Neural cell (in vitro differentiated cells): ENCODE measurements around the gene DNAAF3. TPM values are rescaled to one million over a fixed set of nuclear protein-coding genes. Genes with fewer than 3 reads are reported as not detected.

Source experiments
- H2AFZ ChIP-seq: fragments of 200-600, 300-800 bp; sonication (generic), shearing (Covaris generic); 2 replicates; pipeline ENCODE4 v1.6.0; 2014; ENCODE audit warnings: low read depth, mild to moderate bottlenecking, antibody characterized with exemption, low read length, moderate library complexity
- H3F3A ChIP-seq: fragments of 200-600 bp; shearing (Covaris generic); 2 replicates; pipeline ENCODE4 v1.6.1; 2016; ENCODE audit warnings: mild to moderate bottlenecking, moderate library complexity, mixed read lengths, antibody characterized with exemption, low read length; ENCODE audit not compliant: insufficient read depth, poor library complexity, severe bottlenecking
- H3K27ac ChIP-seq: fragments of 200-600, 300-800 bp; sonication (generic), shearing (Covaris generic); 2 replicates; pipeline ENCODE4 v1.5.1; 2014; ENCODE audit warnings: mild to moderate bottlenecking, low read length, moderate library complexity
- H3K27me3 ChIP-seq: fragments of 300-800, 200-600 bp; sonication (generic), shearing (Covaris generic); 2 replicates; pipeline ENCODE4 v1.6.0; 2014; ENCODE audit warnings: mild to moderate bottlenecking, low read depth, low read length, moderate library complexity; ENCODE audit not compliant: insufficient read depth
- H3K36me3 ChIP-seq: fragments of 300-800, 200-600 bp; sonication (generic), shearing (Covaris generic); 2 replicates; pipeline ENCODE4 v1.5.1; 2014; ENCODE audit warnings: mild to moderate bottlenecking, antibody characterized with exemption, low read length, moderate library complexity; ENCODE audit not compliant: insufficient read depth
- H3K4me2 ChIP-seq: fragments of 300-800, 200-600 bp; sonication (generic), shearing (Covaris generic); 2 replicates; pipeline ENCODE4 v1.6.0; 2014; ENCODE audit warnings: mild to moderate bottlenecking, low read length
- H3K4me3 ChIP-seq: fragments of 300-800, 200-600 bp; sonication (generic), shearing (Covaris generic); 2 replicates; pipeline ENCODE4 v1.5.1; 2014; ENCODE audit warnings: mild to moderate bottlenecking, low read length, moderate library complexity
- H3K79me2 ChIP-seq: fragments of 200-600 bp; shearing (Covaris generic); replicated peaks from 2 replicates; pipeline ENCODE4 v1.6.0; 2014; ENCODE audit warnings: mild to moderate bottlenecking, low read length, moderate library complexity; ENCODE audit not compliant: insufficient read depth
- H3K9ac ChIP-seq: fragments of 300-800, 200-600 bp; sonication (generic), shearing (Covaris generic); 2 replicates; pipeline ENCODE4 v1.6.1; 2016; ENCODE audit warnings: mild to moderate bottlenecking, low read length, mixed read lengths
- H3K9me2 ChIP-seq: fragments of 200-600 bp; shearing (Covaris generic); 2 replicates; pipeline ENCODE4 v1.6.1; 2016; ENCODE audit warnings: mild to moderate bottlenecking, low read length, mixed read lengths; ENCODE audit not compliant: insufficient read depth
- H3K9me3 ChIP-seq: fragments of 200-600, 300-800 bp; sonication (generic), shearing (Covaris generic); 2 replicates; pipeline ENCODE4 v1.6.1; 2016; ENCODE audit warnings: mild to moderate bottlenecking, mixed run types, low read length, moderate library complexity, mixed read lengths
- H4K20me1 ChIP-seq: fragments of 200-600 bp; shearing (Covaris generic); 2 replicates; pipeline ENCODE4 v1.6.1; 2016; ENCODE audit warnings: mild to moderate bottlenecking, mixed run types; ENCODE audit not compliant: insufficient read depth
- EP300 ChIP-seq: fragments of 450-650 bp; conservative IDR thresholded peaks from 2 replicates; pipeline ENCODE4 v1.6.1; 2014; ENCODE audit warnings: antibody characterized with exemption, mild to moderate bottlenecking, moderate library complexity; ENCODE audit not compliant: poor library complexity, severe bottlenecking
- EZH2 ChIP-seq: fragments of 200-600, 300-800 bp; shearing (Covaris generic), sonication (generic); IDR thresholded peaks from 2 replicates; pipeline ENCODE4 v1.6.1; 2014; ENCODE audit warnings: antibody characterized with exemption, low read length, borderline replicate concordance, mild to moderate bottlenecking; ENCODE audit not compliant: insufficient read depth, poor library complexity, severe bottlenecking
- MXI1 ChIP-seq: fragments of 450-650 bp; conservative IDR thresholded peaks from 2 replicates; pipeline ENCODE4 v1.6.1; 2014; ENCODE audit warnings: antibody characterized with exemption, mild to moderate bottlenecking; ENCODE audit not compliant: poor library complexity, severe bottlenecking
- POLR2AphosphoS5 ChIP-seq: IDR thresholded peaks from 2 replicates; pipeline ENCODE4 v1.6.1; 2012
- RAD21 ChIP-seq: fragments of 450-650 bp; conservative IDR thresholded peaks from 2 replicates; pipeline ENCODE4 v1.6.1; 2014; ENCODE audit warnings: antibody characterized with exemption, mild to moderate bottlenecking, moderate library complexity
- SMC3 ChIP-seq: fragments of 450-650 bp; conservative IDR thresholded peaks from 2 replicates; pipeline ENCODE4 v1.6.1; 2014; ENCODE audit warnings: antibody characterized with exemption, mild to moderate bottlenecking, moderate library complexity; ENCODE audit not compliant: poor library complexity
- TAF1 ChIP-seq: IDR thresholded peaks from 2 replicates; pipeline ENCODE4 v1.6.1; 2012; ENCODE audit warnings: low read depth
- polyA plus RNA-seq: library from polyadenylated mRNA; depleted of rRNA; stranded (reverse); fragments of >200 nt; gene quantifications from 2 replicates; pipeline ENCODE4 v1.2.3, GENCODE V29; 2014
- TF ChIP-seq, protein P1 (sequence below): IDR thresholded peaks from 2 replicates; pipeline ENCODE4 v1.6.1; 2012; ENCODE audit warnings: borderline replicate concordance
- TF ChIP-seq, protein P2 (sequence below): fragments of 450-650 bp; IDR thresholded peaks from 2 replicates; pipeline ENCODE4 v1.5.1; 2014; ENCODE audit warnings: antibody characterized with exemption, mild to moderate bottlenecking, moderate library complexity; ENCODE audit not compliant: poor library complexity, severe bottlenecking

The DNAAF3 gene
- polyA plus RNA-seq, 1 donor from 2014 or later, result 0.38 TPM

- H3F3A ChIP-seq, result no peaks in the 10 kb centered on the region
- H3K9me3 ChIP-seq, result no peaks in the 10 kb centered on the region
- peaks cover 18% of the 10 kb centered on the region for H3K27me3 ChIP-seq
- TF ChIP-seq EZH2 (no peak), TAF1 (no peak), MXI1 (no peak), EP300 (no peak), POLR2AphosphoS5 (no peak), SMC3 (no peak), RAD21 (no peak)
- TF ChIP-seq, protein P1, sequence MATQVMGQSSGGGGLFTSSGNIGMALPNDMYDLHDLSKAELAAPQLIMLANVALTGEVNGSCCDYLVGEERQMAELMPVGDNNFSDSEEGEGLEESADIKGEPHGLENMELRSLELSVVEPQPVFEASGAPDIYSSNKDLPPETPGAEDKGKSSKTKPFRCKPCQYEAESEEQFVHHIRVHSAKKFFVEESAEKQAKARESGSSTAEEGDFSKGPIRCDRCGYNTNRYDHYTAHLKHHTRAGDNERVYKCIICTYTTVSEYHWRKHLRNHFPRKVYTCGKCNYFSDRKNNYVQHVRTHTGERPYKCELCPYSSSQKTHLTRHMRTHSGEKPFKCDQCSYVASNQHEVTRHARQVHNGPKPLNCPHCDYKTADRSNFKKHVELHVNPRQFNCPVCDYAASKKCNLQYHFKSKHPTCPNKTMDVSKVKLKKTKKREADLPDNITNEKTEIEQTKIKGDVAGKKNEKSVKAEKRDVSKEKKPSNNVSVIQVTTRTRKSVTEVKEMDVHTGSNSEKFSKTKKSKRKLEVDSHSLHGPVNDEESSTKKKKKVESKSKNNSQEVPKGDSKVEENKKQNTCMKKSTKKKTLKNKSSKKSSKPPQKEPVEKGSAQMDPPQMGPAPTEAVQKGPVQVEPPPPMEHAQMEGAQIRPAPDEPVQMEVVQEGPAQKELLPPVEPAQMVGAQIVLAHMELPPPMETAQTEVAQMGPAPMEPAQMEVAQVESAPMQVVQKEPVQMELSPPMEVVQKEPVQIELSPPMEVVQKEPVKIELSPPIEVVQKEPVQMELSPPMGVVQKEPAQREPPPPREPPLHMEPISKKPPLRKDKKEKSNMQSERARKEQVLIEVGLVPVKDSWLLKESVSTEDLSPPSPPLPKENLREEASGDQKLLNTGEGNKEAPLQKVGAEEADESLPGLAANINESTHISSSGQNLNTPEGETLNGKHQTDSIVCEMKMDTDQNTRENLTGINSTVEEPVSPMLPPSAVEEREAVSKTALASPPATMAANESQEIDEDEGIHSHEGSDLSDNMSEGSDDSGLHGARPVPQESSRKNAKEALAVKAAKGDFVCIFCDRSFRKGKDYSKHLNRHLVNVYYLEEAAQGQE, result no peak
- TF ChIP-seq, protein P2, sequence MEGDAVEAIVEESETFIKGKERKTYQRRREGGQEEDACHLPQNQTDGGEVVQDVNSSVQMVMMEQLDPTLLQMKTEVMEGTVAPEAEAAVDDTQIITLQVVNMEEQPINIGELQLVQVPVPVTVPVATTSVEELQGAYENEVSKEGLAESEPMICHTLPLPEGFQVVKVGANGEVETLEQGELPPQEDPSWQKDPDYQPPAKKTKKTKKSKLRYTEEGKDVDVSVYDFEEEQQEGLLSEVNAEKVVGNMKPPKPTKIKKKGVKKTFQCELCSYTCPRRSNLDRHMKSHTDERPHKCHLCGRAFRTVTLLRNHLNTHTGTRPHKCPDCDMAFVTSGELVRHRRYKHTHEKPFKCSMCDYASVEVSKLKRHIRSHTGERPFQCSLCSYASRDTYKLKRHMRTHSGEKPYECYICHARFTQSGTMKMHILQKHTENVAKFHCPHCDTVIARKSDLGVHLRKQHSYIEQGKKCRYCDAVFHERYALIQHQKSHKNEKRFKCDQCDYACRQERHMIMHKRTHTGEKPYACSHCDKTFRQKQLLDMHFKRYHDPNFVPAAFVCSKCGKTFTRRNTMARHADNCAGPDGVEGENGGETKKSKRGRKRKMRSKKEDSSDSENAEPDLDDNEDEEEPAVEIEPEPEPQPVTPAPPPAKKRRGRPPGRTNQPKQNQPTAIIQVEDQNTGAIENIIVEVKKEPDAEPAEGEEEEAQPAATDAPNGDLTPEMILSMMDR, result no peak
- no peaks in the 10 kb centered on the region for H3K79me2 ChIP-seq
- no peak overlapping the region for H3K4me2 ChIP-seq
- no peak overlapping the region for H2AFZ ChIP-seq
- H3K27ac ChIP-seq, result no peak overlapping the region
- H4K20me1 ChIP-seq, result peaks cover 4% of the 10 kb centered on the region
- H3K9me2 ChIP-seq, result no peaks in the 10 kb centered on the region
- H3K4me3 ChIP-seq, result peak overlapping the region; percentile 25
- peaks cover 7% of the 10 kb centered on the region for H3K36me3 ChIP-seq
- no peak overlapping the region for H3K9ac ChIP-seq
Observed at GRCh38 chr19:55173186-55173713, 6.8 kb upstream of the DNAAF3 start.

DNA sequence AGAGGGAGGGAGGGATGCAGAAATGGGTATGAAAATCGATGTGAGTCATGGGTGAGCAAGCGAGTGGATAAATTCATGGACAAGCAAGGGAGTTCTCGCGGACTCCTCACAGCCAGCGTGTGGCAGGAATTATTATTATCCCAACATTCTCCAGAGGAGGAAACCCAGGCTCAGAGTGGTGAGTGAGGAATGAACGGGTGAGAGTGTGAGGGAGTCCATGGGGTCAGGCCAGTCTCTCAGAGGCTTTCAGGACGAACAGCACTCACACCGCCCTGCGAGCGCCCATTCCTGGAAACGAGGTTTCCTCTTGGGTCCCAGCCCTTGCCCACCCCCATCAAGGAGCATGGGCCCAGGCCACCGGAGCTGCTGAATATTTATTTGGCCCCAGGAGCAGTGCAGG lies 6.3 kb upstream of the DNAAF3 start:
- no peak overlapping the region for H2AFZ ChIP-seq

More for the DNA sequence above, 6.3 kb upstream of the DNAAF3 start:
- Histone ChIP-seq H3K27ac (no peak overlapping the region), H4K20me1 (peaks cover 4% of the 10 kb centered on the region), H3K9ac (no peak overlapping the region), H3K9me2 (no peaks in the 10 kb centered on the region), H3K36me3 (peaks cover 2% of the 10 kb centered on the region), H3F3A (no peaks in the 10 kb centered on the region), H3K4me3 (no peak overlapping the region), H3K79me2 (no peaks in the 10 kb centered on the region), H3K27me3 (peaks cover 18% of the 10 kb centered on the region), H3K4me2 (no peak overlapping the region), H3K9me3 (no peaks in the 10 kb centered on the region)
- TF ChIP-seq, protein P1, result no peak
- TF ChIP-seq POLR2AphosphoS5, result no peak
- no peak for TF ChIP-seq RAD21
- TF ChIP-seq EP300, result no peak
- TF ChIP-seq TAF1, result no peak
- no peak for TF ChIP-seq MXI1
- TF ChIP-seq EZH2, result no peak
- TF ChIP-seq, protein P2, result no peak
- TF ChIP-seq SMC3, result no peak
